Mesenchymal stem cell (in vitro differentiated cells and primary cell): ENCODE measurements around the gene UGT1A6.
A peak's percentile ranks its signal among the peaks of the same experiment; 100 is the strongest.

Experiments used
- DNase-seq: peaks from one replicate; pipeline ENCODE4 v3.0.0-alpha.2; 2013
- H2AFZ ChIP-seq: one replicate; pipeline ENCODE4 v1.6.1; 2013; ENCODE audit warnings: low read depth, mild to moderate bottlenecking, control low read depth, inconsistent platforms, low read length, moderate library complexity
- H2AK5ac ChIP-seq: 2 replicates; pipeline ENCODE4 v1.6.1; 2013; ENCODE audit warnings: low read length, moderate library complexity, mild to moderate bottlenecking, inconsistent platforms; ENCODE audit not compliant: severe bottlenecking
- H2BK120ac ChIP-seq: one replicate; pipeline ENCODE4 v1.6.1; 2013; ENCODE audit warnings: low read depth, mild to moderate bottlenecking, inconsistent platforms, low read length, moderate library complexity
- H2BK12ac ChIP-seq, 2 experiments: one replicate each; pipeline ENCODE4 v1.6.1; 2013; ENCODE audit warnings: inconsistent platforms in 2 of 2, low read length in 2 of 2, mild to moderate bottlenecking in 2 of 2, moderate library complexity in 2 of 2, control low read depth in 1 of 2
- H2BK15ac ChIP-seq: one replicate; pipeline ENCODE4 v1.6.1; 2013; ENCODE audit warnings: mild to moderate bottlenecking, low read depth, inconsistent platforms; ENCODE audit not compliant: poor library complexity, severe bottlenecking
- H2BK5ac ChIP-seq: 2 replicates; pipeline ENCODE4 v1.6.1; 2013; ENCODE audit warnings: low read depth, mild to moderate bottlenecking, low read length, control low read depth, inconsistent platforms; ENCODE audit not compliant: poor library complexity, severe bottlenecking
- H3K14ac ChIP-seq, 2 experiments: one replicate each; pipeline ENCODE4 v1.6.1; 2013; ENCODE audit warnings: inconsistent platforms in 2 of 2, low read length in 2 of 2, control low read depth in 1 of 2, mild to moderate bottlenecking in 1 of 2, moderate library complexity in 1 of 2
- H3K18ac ChIP-seq, 2 experiments: one replicate each; pipeline ENCODE4 v1.6.1; 2013; ENCODE audit warnings: inconsistent platforms in 2 of 2, low read length in 2 of 2, control low read depth in 1 of 2, low read depth in 1 of 2, mild to moderate bottlenecking in 1 of 2
- H3K23ac ChIP-seq, 2 experiments: one replicate each; pipeline ENCODE4 v1.6.1; 2013; ENCODE audit warnings: inconsistent platforms in 2 of 2, low read length in 2 of 2, mild to moderate bottlenecking in 2 of 2, moderate library complexity in 2 of 2, control low read depth in 1 of 2
- H3K27ac ChIP-seq: 2 replicates; pipeline ENCODE4 v1.5.1; 2013; ENCODE audit warnings: mild to moderate bottlenecking, moderate library complexity, low read length, control low read depth, inconsistent platforms; ENCODE audit not compliant: poor library complexity, severe bottlenecking
- H3K27me3 ChIP-seq, 2 experiments: 2 replicates each; pipeline versions ENCODE4 v1.6.1 to v1.7.0; 2013; ENCODE audit warnings: low read length in 2 of 2, mild to moderate bottlenecking in 2 of 2, moderate library complexity in 2 of 2, control low read depth in 1 of 2, inconsistent platforms in 1 of 2; ENCODE audit not compliant: control insufficient read depth in 1 of 2, insufficient read depth in 1 of 2
- H3K36me3 ChIP-seq, 2 experiments: 2 replicates each; pipeline versions ENCODE4 v1.6.1 to v1.7.0; 2013; ENCODE audit warnings: low read length in 2 of 2, control low read depth in 1 of 2, inconsistent platforms in 1 of 2, low read depth in 1 of 2, mild to moderate bottlenecking in 1 of 2; ENCODE audit not compliant: insufficient read depth in 2 of 2, control insufficient read depth in 1 of 2
- H3K4ac ChIP-seq, 2 experiments: one replicate each; pipeline ENCODE4 v1.6.1; 2013; ENCODE audit warnings: inconsistent platforms in 2 of 2, low read length in 2 of 2, mild to moderate bottlenecking in 2 of 2, moderate library complexity in 2 of 2, control low read depth in 1 of 2, low read depth in 1 of 2
- H3K4me1 ChIP-seq: 2 replicates; pipeline ENCODE4 v1.6.1; 2013; ENCODE audit warnings: low read depth, low read length, control low read depth; ENCODE audit not compliant: control insufficient read depth, insufficient read depth
- H3K4me2 ChIP-seq: 2 replicates; pipeline ENCODE4 v1.6.1; 2013; ENCODE audit warnings: low read length, mild to moderate bottlenecking, inconsistent platforms; ENCODE audit not compliant: poor library complexity, severe bottlenecking
- H3K4me3 ChIP-seq, 2 experiments: 2 replicates each; pipeline versions ENCODE4 v1.5.1 to v1.7.0; 2013; ENCODE audit warnings: low read length in 2 of 2, mild to moderate bottlenecking in 2 of 2, control low read depth in 1 of 2, low read depth in 1 of 2; ENCODE audit not compliant: insufficient read depth in 1 of 2
- H3K79me1 ChIP-seq: replicated peaks from 2 replicates; pipeline ENCODE4 v1.6.1; 2013; ENCODE audit warnings: mild to moderate bottlenecking, control low read depth, low read length, inconsistent platforms; ENCODE audit not compliant: poor library complexity, severe bottlenecking
- H3K9ac ChIP-seq: 2 replicates; pipeline ENCODE4 v1.7.0; 2013; ENCODE audit warnings: mild to moderate bottlenecking, low read length, moderate library complexity
- H3K9me3 ChIP-seq: 2 replicates; pipeline ENCODE4 v1.7.0; 2013; ENCODE audit warnings: mild to moderate bottlenecking, low read length; ENCODE audit not compliant: control insufficient read depth
- H4K8ac ChIP-seq: one replicate; pipeline ENCODE4 v1.6.1; 2013; ENCODE audit warnings: inconsistent platforms, mild to moderate bottlenecking, low read length, moderate library complexity
- H4K91ac ChIP-seq: one replicate; pipeline ENCODE4 v1.6.1; 2013; ENCODE audit warnings: mild to moderate bottlenecking, low read length, inconsistent platforms
- WGBS: methylation state at CpG from one replicate; pipeline ENCODE4 v1.1.7; 2013; ENCODE audit warnings: mixed read lengths; 5-methylcytosine and 5-hydroxymethylcytosine counted together

Gene UGT1A6

GRCh38 chr2:233764761-233765160, 72.1 kb downstream of the UGT1A6 start:
- no peak overlapping the region for H3K23ac ChIP-seq

GRCh38 chr2:233766416-233766815, 73.7 kb downstream of the UGT1A6 start:
- Histone ChIP-seq H4K91ac (peak overlapping the region; percentile 25), H2AFZ (no peak overlapping the region), H3K9me3 (no peaks in the 10 kb centered on the region), H3K4me3 (no peak overlapping the region), H2BK12ac (no peak overlapping the region), H2BK120ac (no peak overlapping the region), H3K4ac (no peak overlapping the region), H2AK5ac (no peak overlapping the region), H3K9ac (no peak overlapping the region), H3K27me3 (peaks cover 9 to 21% of the 10 kb centered on the region in 2 experiments), H3K4me1 (peaks cover 2% of the 10 kb centered on the region), H3K23ac (no peak overlapping the region), H3K18ac (no peak overlapping the region), H3K4me2 (no peak overlapping the region), H3K27ac (no peak overlapping the region), H3K79me1 (no peaks in the 10 kb centered on the region), H4K8ac (no peak overlapping the region), H3K14ac (no peak overlapping the region), H3K36me3 (no peaks in the 10 kb centered on the region), H2BK15ac (no peak overlapping the region), H2BK5ac (no peak overlapping the region)
- no peak for DNase-seq
- WGBS = 40% methylated on average over 3 of the region's 4 CpGs

More at GRCh38 chr2:233764761-233765160, 72.1 kb downstream of the UGT1A6 start:
- Histone ChIP-seq H3K9me3 (no peaks in the 10 kb centered on the region), H3K79me1 (no peaks in the 10 kb centered on the region), H3K18ac (no peak overlapping the region), H2BK15ac (no peak overlapping the region), H3K4me3 (no peak overlapping the region), H2BK12ac (no peak overlapping the region), H2AK5ac (no peak overlapping the region), H2BK120ac (no peak overlapping the region), H3K27ac (no peak overlapping the region), H3K36me3 (no peaks in the 10 kb centered on the region), H3K4me2 (no peak overlapping the region), H2AFZ (no peak overlapping the region), H3K9ac (peak overlapping the region; percentile 28), H3K14ac (no peak overlapping the region), H2BK5ac (no peak overlapping the region), H3K4me1 (peaks cover 2% of the 10 kb centered on the region), H4K91ac (no peak overlapping the region), H3K4ac (no peak overlapping the region), H4K8ac (no peak overlapping the region), H3K27me3 (peaks cover 9 to 21% of the 10 kb centered on the region in 2 experiments)
- DNase-seq = no peak
- 37% methylated on average over 3 of the region's 3 CpGs for WGBS

GRCh38 chr2:233768076-233768475, 75.4 kb downstream of the UGT1A6 start:
- H3K4me3 ChIP-seq = no peak overlapping the region
- H3K36me3 ChIP-seq = no peaks in the 10 kb centered on the region
- H2BK15ac ChIP-seq = no peak overlapping the region
- H3K27ac ChIP-seq = no peak overlapping the region
- DNase-seq = no peak
- no peak overlapping the region for H3K23ac ChIP-seq
- no peak overlapping the region for H2BK12ac ChIP-seq
- no peak overlapping the region for H3K14ac ChIP-seq
- no peak overlapping the region for H4K8ac ChIP-seq
- H3K4ac ChIP-seq = no peak overlapping the region
- H2BK120ac ChIP-seq = no peak overlapping the region
- no peaks in the 10 kb centered on the region for H3K79me1 ChIP-seq
- H3K9ac ChIP-seq = no peak overlapping the region
- peaks cover 2% of the 10 kb centered on the region for H3K4me1 ChIP-seq
- H4K91ac ChIP-seq = no peak overlapping the region
- H2AFZ ChIP-seq = no peak overlapping the region
- no peak overlapping the region for H2BK5ac ChIP-seq
- H3K18ac ChIP-seq = no peak overlapping the region
- 78% methylated on average over 4 of the region's 4 CpGs for whole genome bisulfite sequencing
- no peak overlapping the region for H2AK5ac ChIP-seq
- H3K9me3 ChIP-seq = no peaks in the 10 kb centered on the region
- H3K4me2 ChIP-seq = no peak overlapping the region
- peaks cover 9 to 21% of the 10 kb centered on the region in 2 experiments for H3K27me3 ChIP-seq

- Histone ChIP-seq H2BK120ac (no peak overlapping the region), H3K23ac (no peak overlapping the region), H3K4me1 (peaks cover 2% of the 10 kb centered on the region), H4K8ac (no peak overlapping the region), H3K79me1 (no peaks in the 10 kb centered on the region), H3K14ac (no peak overlapping the region), H3K9me3 (no peaks in the 10 kb centered on the region), H3K9ac (no peak overlapping the region), H3K18ac (no peak overlapping the region), H3K4me2 (no peak overlapping the region), H4K91ac (no peak overlapping the region), H3K4me3 (no peak overlapping the region), H3K4ac (no peak overlapping the region), H2AFZ (no peak overlapping the region), H2BK12ac (no peak overlapping the region), H2BK15ac (no peak overlapping the region), H3K27me3 (peaks cover 9 to 18% of the 10 kb centered on the region in 2 experiments), H2BK5ac (no peak overlapping the region), H3K27ac (no peak overlapping the region), H2AK5ac (no peak overlapping the region), H3K36me3 (no peaks in the 10 kb centered on the region)
- WGBS = 86% methylated on average over 9 of the region's 9 CpGs
- DNase-seq = no peak
Measured at GRCh38 chr2:233769260-233769659, 76.6 kb downstream of the UGT1A6 start.
